Measurements from ENCODE around the gene SEMA3E.

The SEMA3E gene

GRCh38 chr7:83640731-83641537 is 8.0 kb downstream of the SEMA3E start:
- no peak for DNase-seq (ENCODE audit: low spot score)

DNA sequence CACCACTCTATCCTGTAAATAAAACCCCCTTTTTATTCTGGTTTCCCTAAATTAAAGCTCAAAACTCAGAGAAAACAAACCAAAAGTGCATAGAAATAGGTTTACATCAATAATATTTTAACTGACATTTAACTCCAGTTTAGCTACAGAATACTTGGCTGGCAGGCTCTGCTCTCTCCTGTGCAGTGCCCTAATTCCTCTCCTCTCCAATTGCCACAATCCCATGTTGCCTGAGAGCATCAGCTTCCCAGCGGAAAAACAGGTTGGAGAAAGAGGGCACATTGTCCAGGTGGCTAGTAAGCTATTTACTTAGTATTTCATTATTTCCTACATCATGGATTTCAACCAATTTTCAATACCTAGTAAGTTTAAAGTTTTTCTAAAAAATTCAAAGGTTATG is 8.7 kb downstream of the SEMA3E start:
- no peak for DNase-seq (ENCODE audit: low spot score)

DNA sequence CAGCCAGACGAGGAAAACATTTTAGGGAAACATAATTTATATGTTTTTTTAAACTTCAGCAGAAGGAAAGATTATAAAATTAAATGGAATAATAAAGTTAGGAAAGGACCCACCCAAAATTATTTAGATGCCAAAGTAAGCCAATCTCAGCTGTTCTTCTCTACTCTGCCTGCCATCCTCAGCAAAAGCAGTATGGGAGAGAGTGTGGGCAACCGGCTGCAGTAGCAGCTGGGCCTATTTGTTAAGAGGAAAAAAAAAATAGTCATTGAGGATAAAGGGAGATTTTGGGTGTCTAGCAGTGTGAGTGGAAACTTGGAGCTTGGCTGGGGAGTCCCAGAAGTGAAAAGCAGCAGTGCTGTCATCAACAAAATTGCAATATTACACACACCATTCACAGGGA is 15.4 kb downstream of the SEMA3E start:
- no peak for DNase-seq (ENCODE audit: low spot score)

DNA sequence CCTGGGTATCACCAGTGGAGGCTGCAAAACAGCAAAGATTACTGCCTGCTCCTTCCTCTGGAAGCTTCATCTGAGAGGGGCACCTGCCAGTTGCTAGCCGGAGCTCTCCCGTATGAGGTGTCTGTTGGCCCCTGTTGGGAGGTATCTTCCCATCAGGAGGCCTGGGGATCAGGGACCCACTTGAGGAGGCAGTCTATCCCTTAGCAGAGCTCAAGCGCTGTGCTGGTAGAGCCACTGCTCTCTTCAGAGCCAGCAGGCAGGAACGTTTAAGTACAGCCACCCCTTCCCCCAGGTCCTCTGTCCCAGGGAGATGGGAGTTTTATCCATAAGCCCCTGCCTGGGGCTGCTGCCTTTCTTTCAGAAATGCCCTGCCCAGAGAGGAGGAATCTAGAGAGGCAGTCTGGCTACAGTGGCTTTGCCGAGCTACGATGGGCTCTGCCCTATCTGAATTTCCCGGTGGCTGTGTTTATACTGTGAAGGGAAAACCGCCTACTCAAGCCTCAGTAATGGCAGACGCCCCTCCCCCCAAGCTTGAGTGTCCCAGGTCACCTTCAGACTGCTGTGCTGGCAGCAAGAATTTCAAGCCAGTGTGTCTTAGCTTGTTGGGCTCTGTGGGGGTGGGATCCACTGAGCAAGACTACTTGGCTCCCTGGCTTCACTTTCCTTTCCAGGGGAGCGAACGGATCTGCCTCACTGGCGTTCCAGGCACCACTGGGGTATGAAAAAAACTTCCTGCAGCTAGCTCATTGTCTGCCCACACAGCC is 19.6 kb downstream of the SEMA3E start:
- no peak for DNase-seq (ENCODE audit: low spot score)

- DNase-seq (ENCODE audit: low spot score): no peak
Measured at GRCh38 chr7:83617858-83618257, 31.1 kb downstream of the SEMA3E start.

DNA sequence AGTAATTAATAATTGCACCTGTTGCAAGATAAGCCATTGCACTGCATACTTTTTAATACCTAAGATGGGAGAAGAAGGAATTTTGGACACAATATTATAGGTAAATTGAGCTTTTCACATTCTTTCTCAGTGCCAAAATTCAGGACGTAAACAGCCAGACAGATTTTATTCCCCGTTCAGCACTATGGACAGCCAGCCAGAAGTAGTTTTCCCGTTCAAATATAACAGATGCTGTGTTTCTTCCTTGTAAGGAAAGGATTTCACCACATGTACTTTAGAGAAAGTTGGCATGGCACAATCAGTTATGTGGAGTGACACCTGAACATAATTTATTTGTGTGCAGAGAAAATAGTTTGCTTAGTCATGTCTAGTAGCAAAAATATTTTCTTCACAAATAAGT is 34.8 kb downstream of the SEMA3E start:
- DNase-seq (ENCODE audit: low spot score): no peak

DNA sequence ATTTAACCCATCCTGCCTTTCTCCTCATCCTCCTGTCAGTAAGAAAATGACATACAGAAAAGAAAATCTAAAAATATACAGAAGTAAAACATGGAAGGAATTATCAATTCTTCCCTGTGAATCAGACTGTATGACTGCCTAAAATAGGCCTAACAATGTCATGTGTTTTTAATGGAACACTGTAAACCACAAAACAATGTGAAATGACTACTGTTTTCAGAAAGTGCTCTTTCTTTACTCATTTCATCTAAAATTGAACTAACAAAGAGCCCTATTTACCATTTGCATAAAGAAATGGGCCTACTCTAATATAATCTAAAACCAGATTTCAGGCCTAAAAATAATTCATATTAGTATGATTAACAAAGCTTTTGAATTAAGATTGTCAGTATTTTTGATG is 35.7 kb downstream of the SEMA3E start:
- no peak for DNase-seq (ENCODE audit: low spot score)

- DNase-seq (ENCODE audit: low spot score): no peak
Measured at GRCh38 chr7:83611776-83612175, 37.2 kb downstream of the SEMA3E start.

GRCh38 chr7:83610649-83611304 is 38.2 kb downstream of the SEMA3E start:
- no peak for DNase-seq (ENCODE audit: low spot score)

- DNase-seq (ENCODE audit: low spot score): no peak
Measured at GRCh38 chr7:83608716-83609115, 40.2 kb downstream of the SEMA3E start.

GRCh38 chr7:83603649-83604048 is 45.3 kb downstream of the SEMA3E start:
- DNase-seq (ENCODE audit: low spot score): no peak

- no peak for DNase-seq (ENCODE audit: low spot score)
Measured at GRCh38 chr7:83599131-83599530, 49.8 kb downstream of the SEMA3E start.

- DNase-seq (ENCODE audit: low spot score): no peak
Measured at GRCh38 chr7:83593921-83594475, 54.9 kb downstream of the SEMA3E start.

DNA sequence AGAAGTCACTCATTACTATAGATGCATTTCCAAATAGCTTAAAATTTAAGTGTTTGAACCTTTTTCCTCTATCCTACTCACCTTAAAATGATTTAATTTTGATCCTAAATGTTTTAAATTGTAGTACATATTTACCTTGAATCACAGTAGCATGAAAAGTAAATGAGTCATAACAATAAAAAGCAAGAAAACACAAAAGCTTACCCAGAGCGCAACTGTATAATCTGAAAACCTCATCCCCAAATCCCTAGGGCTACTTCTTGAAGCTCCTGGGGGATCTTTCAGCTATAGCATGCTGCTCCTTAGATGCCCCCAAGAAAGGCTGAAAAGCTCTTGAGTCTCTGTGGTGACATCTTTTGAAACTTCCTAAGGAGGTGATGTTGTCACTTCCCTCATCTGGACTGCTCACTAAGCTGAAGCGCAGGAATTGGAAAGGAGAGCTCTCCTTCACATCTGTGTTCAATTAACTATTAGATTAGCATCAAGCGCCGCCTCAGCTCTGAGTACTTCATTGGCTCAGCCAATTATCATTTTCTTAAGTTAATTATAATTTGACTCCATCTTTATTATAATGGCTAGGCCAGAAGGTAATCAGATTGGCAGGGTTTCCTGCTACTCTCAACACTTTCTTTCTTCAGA is 60.2 kb downstream of the SEMA3E start:
- DNase-seq (ENCODE audit: low spot score): no peak

DNA sequence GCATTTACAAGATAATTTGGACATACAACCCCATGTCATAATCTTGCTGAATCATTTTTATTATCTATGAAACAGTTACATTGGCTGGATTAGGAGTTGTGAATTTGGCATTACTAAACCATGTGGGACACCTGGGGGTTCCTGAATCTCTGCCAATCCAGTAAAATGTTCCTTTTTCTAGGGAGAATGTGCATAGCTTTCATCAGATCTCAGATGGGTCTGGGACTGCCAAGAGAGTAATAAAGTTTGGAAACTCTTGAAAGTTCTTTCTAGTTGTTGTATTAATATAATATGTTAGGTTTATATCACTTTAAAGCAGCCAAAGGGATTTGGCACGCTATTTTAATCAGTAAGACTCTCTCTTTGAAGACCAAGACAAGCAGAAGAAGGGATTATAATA is 62.7 kb downstream of the SEMA3E start:
- DNase-seq (ENCODE audit: low spot score): no peak

- DNase-seq (ENCODE audit: low spot score): no peak
Measured at GRCh38 chr7:83581667-83582435, 67.1 kb downstream of the SEMA3E start.

DNA sequence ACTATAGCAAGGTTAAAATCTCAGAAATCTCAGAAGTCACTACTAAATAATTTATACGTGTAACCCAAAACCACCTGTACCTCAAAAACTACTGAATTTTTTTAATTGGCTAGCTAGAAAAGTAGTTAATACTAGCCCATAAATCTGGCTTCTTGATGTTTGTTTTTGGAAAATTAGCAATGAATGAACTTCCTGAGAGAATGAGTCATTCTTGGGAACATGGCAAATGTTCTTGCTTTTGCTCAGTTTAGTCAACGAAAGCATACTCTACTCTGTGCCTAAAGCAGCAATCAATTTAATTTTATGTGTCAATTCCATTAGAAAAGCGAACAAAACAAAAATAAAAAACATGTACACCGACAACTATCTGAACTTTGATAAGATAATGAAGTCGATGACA is 69.2 kb downstream of the SEMA3E start:
- DNase-seq (ENCODE audit: low spot score): no peak

DNA sequence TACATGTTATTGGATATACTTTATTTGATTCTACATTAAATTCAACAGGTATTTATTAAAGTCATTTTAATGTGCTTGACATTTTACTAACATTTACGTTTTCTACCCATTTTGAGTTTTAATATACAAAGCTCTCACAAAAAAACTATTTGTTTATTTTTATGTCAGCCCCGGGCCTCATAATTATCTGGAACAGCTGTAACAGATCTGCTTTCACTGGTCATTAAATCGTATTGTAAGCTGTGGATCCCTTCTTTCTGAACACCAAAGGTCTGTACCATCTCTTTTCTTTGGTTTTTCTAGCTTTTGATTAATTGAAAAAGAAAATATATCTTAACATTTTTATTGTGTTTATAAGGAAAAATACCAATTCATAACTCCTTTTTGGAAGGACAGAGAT is 73.5 kb downstream of the SEMA3E start:
- no peak for DNase-seq (ENCODE audit: low spot score)

GRCh38 chr7:83574616-83575015 is 74.3 kb downstream of the SEMA3E start:
- DNase-seq (ENCODE audit: low spot score): no peak

DNA sequence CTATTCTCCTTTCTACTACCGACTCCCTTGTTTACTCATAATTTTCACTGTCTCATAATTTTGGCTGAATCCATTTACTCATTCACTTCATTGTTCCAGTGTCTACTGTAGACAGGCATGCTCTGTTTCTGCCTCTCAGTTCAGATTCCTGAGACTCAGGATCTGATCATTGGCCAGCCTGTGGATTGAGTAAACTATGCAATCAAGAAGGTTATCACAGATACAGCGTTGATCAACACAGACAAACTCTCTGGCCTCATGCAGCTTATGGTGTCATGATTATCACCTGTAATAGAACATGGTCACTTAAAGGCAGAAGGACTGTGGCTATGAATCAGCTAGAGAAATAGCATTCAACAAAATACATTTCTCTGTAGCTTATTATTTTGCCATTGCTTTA is 86.0 kb downstream of the SEMA3E start:
- no peak for DNase-seq (ENCODE audit: low spot score)

GRCh38 chr7:83562289-83562688 is 86.7 kb downstream of the SEMA3E start:
- DNase-seq (ENCODE audit: low spot score): no peak
